C4-2B (cell line): ENCODE measurements around the gene POLD1.
A peak's percentile ranks its signal among the peaks of the same experiment; 100 is the strongest.
"Not testable (repeated sequence)": the region's sequence is repeated elsewhere in the genome, so short reads cannot be mapped to it uniquely, and the experiment has no call there.

Experiments used
- H3K27ac ChIP-seq: fragments of 450-650 bp; 2 replicates; pipeline ENCODE4 v1.5.1; 2017
- CTCF ChIP-seq: fragments of 450-650 bp; conservative IDR thresholded peaks from 2 replicates; pipeline ENCODE4 v1.5.1; 2017; ENCODE audit warnings: mild to moderate bottlenecking
- ZFX ChIP-seq: fragments of 450-650 bp; IDR thresholded peaks from 2 replicates; pipeline ENCODE4 v1.6.1; 2017

Gene POLD1

DNA sequence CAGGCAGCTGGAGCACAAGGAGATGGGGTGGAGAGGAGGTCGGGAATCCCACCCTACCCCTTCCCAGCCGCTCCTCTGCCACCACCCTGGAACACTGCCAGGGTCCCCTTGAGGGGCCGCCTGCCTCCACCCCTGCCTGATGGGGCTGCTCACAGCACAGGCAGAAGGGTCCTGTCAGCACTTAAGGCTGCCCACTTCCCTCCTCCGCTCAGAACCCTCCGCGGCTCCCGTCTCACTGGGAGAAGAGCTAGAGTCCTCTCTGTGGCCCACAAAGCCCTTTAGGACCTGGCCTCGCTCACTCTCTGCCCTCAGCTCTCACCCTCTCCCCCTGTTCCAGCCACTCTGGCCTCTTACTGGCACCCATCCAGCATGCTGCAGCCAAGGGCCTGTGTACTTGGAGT is 3.4 kb upstream of the POLD1 start:
- no peak overlapping the region for H3K27ac ChIP-seq
- no peak for TF ChIP-seq CTCF
- TF ChIP-seq ZFX = no peak

DNA sequence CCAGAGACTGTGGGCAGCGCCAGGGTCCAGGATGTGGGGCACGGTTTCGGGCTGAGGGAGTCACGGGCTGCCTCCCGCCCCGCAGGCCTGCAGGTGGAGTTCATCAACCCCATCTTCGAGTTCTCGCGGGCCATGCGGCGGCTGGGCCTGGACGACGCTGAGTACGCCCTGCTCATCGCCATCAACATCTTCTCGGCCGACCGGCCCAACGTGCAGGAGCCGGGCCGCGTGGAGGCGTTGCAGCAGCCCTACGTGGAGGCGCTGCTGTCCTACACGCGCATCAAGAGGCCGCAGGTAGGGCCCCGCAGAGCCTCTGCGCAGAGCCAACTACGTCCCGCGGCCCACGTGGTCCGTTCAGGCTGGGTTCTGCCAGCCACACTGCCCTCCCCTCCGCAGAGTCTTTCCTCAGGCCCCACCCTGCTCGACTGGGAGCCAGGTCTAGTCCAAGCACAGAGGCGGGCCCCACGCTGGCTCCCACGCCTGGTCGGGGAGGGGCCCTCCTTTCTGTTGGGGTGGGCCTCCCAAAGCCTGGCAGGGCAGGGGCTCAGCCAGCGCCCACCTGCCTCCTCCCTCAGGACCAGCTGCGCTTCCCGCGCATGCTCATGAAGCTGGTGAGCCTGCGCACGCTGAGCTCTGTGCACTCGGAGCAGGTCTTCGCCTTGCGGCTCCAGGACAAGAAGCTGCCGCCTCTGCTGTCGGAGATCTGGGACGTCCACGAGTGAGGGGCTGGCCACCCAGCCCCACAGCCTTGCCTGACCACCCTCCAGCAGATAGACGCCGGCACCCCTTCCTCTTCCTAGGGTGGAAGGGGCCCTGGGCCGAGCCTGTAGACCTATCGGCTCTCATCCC is 2.0 kb upstream of the POLD1 start:
- TF ChIP-seq CTCF = no peak
- TF ChIP-seq ZFX = no peak
- H3K27ac ChIP-seq = no peak overlapping the region; the same call in 1 of the 2 replicates

DNA sequence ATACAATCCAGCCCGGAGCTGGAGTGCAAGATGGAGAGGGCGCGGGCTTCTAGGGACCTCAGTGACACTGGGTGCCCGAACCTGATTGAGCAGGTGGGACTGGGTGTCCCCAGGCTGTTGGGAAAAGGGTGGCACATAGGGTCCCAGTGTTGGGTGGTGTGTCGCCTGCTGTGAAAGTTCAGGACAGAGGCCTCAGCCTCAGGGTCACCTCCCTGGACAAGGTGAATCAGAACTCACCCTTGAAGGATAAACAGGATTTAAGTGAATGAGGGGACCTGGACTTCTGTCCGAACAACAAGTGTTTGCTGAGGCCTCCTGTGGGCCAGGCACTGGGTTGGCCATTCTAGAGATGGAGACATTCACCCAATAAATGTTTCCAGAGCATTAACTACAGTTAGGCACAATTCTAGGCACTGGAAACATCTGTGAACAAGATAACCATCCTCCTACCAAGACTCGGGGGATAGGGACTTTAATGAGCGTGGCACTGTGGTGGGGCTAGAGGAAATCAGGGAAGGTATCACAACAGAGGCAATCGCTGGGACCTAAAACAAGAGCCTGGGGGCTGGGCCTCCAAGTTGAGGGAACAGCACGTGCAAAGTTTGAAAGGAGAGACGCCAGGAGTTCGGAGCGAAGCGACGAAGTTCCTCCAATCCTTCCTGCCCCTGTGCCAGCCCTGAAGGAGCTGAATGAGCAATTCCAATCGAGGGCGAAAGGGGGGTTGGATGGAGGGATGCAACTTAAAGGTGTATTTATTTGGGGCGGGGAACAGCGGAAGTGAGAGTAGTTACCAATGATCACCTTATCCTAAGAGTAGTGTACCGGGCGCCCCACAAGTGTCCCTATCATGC is 921 bp upstream of the POLD1 start:
- H3K27ac ChIP-seq = peak overlapping the region; percentile 88
- TF ChIP-seq ZFX (no peak), CTCF (no peak)

- peak overlapping the region; percentile 88 for H3K27ac ChIP-seq
- TF ChIP-seq ZFX (peak; percentile 11; the same call in 1 of the 2 replicates), CTCF (no peak)
Observed at GRCh38 chr19:50384685-50385535, 763 bp downstream of the POLD1 start.

DNA sequence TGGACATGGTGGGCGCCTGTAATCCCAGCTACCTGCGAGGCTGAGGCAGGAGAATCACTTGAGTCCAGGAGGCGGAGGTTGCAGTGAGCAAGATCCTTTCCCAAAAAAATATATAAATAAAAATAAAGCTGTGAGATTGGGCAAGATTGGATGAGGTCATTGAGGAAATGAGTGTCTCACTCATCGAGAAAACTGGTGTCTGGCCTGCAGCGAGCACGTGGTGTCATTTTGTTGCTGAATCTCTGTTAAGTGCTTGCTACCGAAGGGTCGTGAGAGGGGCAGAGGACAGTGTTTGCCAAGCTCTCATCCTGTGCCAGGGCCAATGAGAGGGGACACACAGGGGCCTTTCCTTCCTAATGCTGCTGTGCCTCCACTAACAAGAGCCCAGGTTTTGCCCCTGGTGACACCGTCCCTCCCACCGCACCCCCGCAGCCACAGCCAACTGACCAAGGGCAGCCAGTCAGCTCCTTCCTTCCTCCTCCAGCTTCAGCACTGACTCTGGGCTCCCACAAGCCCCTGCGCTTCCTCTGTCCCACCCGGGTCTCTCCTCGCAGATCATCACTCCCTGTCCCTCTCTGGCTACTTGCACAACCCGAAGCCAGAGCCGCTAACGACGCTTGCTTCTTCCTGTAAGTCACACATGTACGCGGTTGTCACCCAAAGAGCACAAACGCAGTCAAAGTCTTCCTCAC is 3.2 kb downstream of the POLD1 start:
- TF ChIP-seq CTCF = no peak

GRCh38 chr19:50387868-50388245 is 3.7 kb downstream of the POLD1 start:
- TF ChIP-seq CTCF = no peak
- no peak for TF ChIP-seq ZFX
- H3K27ac ChIP-seq = no peak overlapping the region

More for the DNA sequence above, 3.2 kb downstream of the POLD1 start:
- H3K27ac ChIP-seq = no peak overlapping the region

GRCh38 chr19:50390295-50390694 is 6.1 kb downstream of the POLD1 start:
- not testable (repeated sequence) for H3K27ac ChIP-seq

DNA sequence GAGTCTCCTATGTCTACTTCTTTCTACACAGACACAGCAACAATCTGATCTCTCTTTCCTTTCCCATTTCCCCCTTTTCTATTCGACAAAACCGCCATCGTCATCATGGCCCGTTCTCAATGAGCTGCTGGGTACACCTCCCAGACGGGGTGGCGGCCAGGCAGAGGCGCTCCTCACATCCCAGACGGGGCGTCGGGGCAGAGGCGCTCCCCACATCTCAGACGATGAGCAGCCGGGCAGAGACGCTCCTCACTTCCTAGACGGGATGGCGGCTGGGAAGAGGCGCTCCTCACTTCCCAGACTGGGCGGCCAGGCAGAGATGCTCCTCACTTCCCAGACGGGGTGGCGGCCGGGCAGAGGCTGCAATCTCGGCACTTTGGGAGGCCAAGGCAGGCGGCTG is 6.8 kb downstream of the POLD1 start:
- not testable (repeated sequence) for H3K27ac ChIP-seq
